Measurements from ENCODE around the gene CADPS2. TPM values are rescaled to one million over a fixed set of nuclear protein-coding genes. Genes with fewer than 3 reads are reported as not detected.

Gene CADPS2
- total and polyA plus RNA-seq, 2 of the 4 experiments (the other 2 are of a cell fraction) = 0.10 to 0.54 TPM

- H2BK20ac ChIP-seq (ENCODE audit: low read depth, low read length) = no peak overlapping the region
- H3K9ac ChIP-seq (ENCODE audit: low read depth, low read length) = no peak overlapping the region
- no peaks in the 10 kb centered on the region for H3K9me1 ChIP-seq (ENCODE audit: insufficient read depth, low read length)
- H2AK5ac ChIP-seq (ENCODE audit: low read depth, low read length) = no peak overlapping the region
- H3K9me3 ChIP-seq (ENCODE audit: control insufficient read depth, insufficient read depth, low read length) = peaks cover 25% of the 10 kb centered on the region
- H4K91ac ChIP-seq (ENCODE audit: insufficient read depth, low read depth, low read length) = no peak overlapping the region
- no peak overlapping the region for H4K5ac ChIP-seq (ENCODE audit: low read depth, low read length)
- H2AK9ac ChIP-seq (replicated peaks; ENCODE audit: low read depth, low read length, poor library complexity) = no peak overlapping the region
- ChIA-PET CTCF (no interaction called here), POLR2A (ENCODE audit: unreplicated experiment) (no interaction called here)
- H4K8ac ChIP-seq (ENCODE audit: low read depth in 2 of 2, low read length in 2 of 2) = no peak overlapping the region
- no peaks in the 10 kb centered on the region for H4K20me1 ChIP-seq (ENCODE audit: insufficient read depth, low read length)
- H3K4ac ChIP-seq (ENCODE audit: low read depth, low read length) = no peak overlapping the region
- no peaks in the 10 kb centered on the region for H3K36me3 ChIP-seq (ENCODE audit: control insufficient read depth, insufficient read depth, low read length)
- no peak overlapping the region for H3K56ac ChIP-seq (ENCODE audit: extremely low read depth, insufficient read depth, low read length)
- H3K27ac ChIP-seq (ENCODE audit: insufficient read depth, low read length) = no peak overlapping the region
- H3K14ac ChIP-seq (replicated peaks; ENCODE audit: low read depth, low read length) = no peak overlapping the region
- H3K27me3 ChIP-seq (ENCODE audit: control insufficient read depth, insufficient read depth, low read length) = no peaks in the 10 kb centered on the region
- H3K79me1 ChIP-seq (ENCODE audit: low read depth in 1 of 2, low read length in 2 of 2) = no peaks in the 10 kb centered on the region
- 59% methylated on average over 5 of the region's 14 CpGs; no CpG with 5 or more reads in 1 of the 2 experiments for WGBS, 2 experiments (ENCODE audit: extremely low coverage in 2 of 2, insufficient read length in 1 of 2)
- no peak for ATAC-seq (ENCODE audit: low read depth)
- in situ Hi-C loops (cut with MboI; ENCODE audit: low sequenced_read_pairs) (no loop called here), intact Hi-C loops (cut with micrococcal nuclease) (no loop called here), dilution Hi-C loops (cut with HindIII; ENCODE audit: low sequenced_read_pairs, unreplicated experiment) (no loop called here)
- H2BK120ac ChIP-seq (ENCODE audit: low read depth, low read length) = no peak overlapping the region
- no peak overlapping the region for H3K4me2 ChIP-seq (ENCODE audit: low read depth, low read length)
- DNase-seq = no peak
- TF ChIP-seq RCOR1 (IDR thresholded peaks at IDR 0.05; ENCODE audit: insufficient replicate concordance, low read length) = no peak
- no peak for TF ChIP-seq NFE2L2 (IDR thresholded peaks at IDR 0.05; ENCODE audit: low read depth, low read length)
- TF ChIP-seq, protein P1, sequence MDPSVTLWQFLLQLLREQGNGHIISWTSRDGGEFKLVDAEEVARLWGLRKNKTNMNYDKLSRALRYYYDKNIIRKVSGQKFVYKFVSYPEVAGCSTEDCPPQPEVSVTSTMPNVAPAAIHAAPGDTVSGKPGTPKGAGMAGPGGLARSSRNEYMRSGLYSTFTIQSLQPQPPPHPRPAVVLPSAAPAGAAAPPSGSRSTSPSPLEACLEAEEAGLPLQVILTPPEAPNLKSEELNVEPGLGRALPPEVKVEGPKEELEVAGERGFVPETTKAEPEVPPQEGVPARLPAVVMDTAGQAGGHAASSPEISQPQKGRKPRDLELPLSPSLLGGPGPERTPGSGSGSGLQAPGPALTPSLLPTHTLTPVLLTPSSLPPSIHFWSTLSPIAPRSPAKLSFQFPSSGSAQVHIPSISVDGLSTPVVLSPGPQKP (IDR thresholded peaks at IDR 0.05; ENCODE audit: borderline replicate concordance, low read depth, low read length) = no peak
- no peak for TF ChIP-seq RFX5 (IDR thresholded peaks at IDR 0.05; ENCODE audit: low read depth, low read length)
- TF ChIP-seq, protein P2, sequence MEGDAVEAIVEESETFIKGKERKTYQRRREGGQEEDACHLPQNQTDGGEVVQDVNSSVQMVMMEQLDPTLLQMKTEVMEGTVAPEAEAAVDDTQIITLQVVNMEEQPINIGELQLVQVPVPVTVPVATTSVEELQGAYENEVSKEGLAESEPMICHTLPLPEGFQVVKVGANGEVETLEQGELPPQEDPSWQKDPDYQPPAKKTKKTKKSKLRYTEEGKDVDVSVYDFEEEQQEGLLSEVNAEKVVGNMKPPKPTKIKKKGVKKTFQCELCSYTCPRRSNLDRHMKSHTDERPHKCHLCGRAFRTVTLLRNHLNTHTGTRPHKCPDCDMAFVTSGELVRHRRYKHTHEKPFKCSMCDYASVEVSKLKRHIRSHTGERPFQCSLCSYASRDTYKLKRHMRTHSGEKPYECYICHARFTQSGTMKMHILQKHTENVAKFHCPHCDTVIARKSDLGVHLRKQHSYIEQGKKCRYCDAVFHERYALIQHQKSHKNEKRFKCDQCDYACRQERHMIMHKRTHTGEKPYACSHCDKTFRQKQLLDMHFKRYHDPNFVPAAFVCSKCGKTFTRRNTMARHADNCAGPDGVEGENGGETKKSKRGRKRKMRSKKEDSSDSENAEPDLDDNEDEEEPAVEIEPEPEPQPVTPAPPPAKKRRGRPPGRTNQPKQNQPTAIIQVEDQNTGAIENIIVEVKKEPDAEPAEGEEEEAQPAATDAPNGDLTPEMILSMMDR (conservative IDR thresholded peaks at IDR 0.05; ENCODE audit: low read depth, low read length) = no peak
- TF ChIP-seq POLR2A (IDR thresholded peaks at IDR 0.05; ENCODE audit: low read depth, low read length) = no peak
- no peak for TF ChIP-seq MXI1 (IDR thresholded peaks at IDR 0.05; ENCODE audit: borderline replicate concordance, low read depth, low read length)
- no peak for TF ChIP-seq USF2 (IDR thresholded peaks at IDR 0.05; ENCODE audit: low read depth, low read length)
- no peak overlapping the region for H2BK5ac ChIP-seq (ENCODE audit: low read depth, low read length, poor library complexity, severe bottlenecking)
- no peak overlapping the region for H3K23ac ChIP-seq (ENCODE audit: low read depth, low read length)
- H3K18ac ChIP-seq (ENCODE audit: low read depth, low read length) = no peak overlapping the region
- H3K4me1 ChIP-seq (ENCODE audit: control insufficient read depth, insufficient read depth, low read length) = no peaks in the 10 kb centered on the region
- no TSS peak for BruUV-seq (replicated peaks)
- no peak overlapping the region for H2AFZ ChIP-seq (replicated peaks; ENCODE audit: low read length, poor library complexity)
- H2BK15ac ChIP-seq (ENCODE audit: low read depth, low read length) = no peak overlapping the region
- no peak overlapping the region for H3K4me3 ChIP-seq (ENCODE audit: insufficient read depth, low read depth, low read length)
Measured at GRCh38 chr7:122691569-122692235, 194.6 kb downstream of the CADPS2 start.
